Stimulated activated CD8-positive, alpha-beta memory T cell treated with anti-CD3 and anti-CD28 coated beads, Interleukin-7, amount 100 ng/mL, for 4 hours (primary cell): ENCODE measurements around the gene CA9.

Experiments
- DNase-seq, 2 donors: peaks; one replicate each; pipeline ENCODE4 v3.0.0-alpha.2; 2020; ENCODE audit warnings: low read depth in 2 of 2

CA9 gene

GRCh38 chr9:35651956-35652828 is 21.5 kb upstream of the CA9 start:
- no peak for DNase-seq

GRCh38 chr9:35652829-35653209 is 20.9 kb upstream of the CA9 start:
- DNase-seq: no peak

GRCh38 chr9:35653611-35654010 is 20.1 kb upstream of the CA9 start:
- no peak for DNase-seq

- DNase-seq: no peak
These were observed 17.4 kb upstream of the CA9 start for GRCh38 chr9:35656348-35656747.

GRCh38 chr9:35656831-35657545 is 16.7 kb upstream of the CA9 start:
- no peak for DNase-seq

GRCh38 chr9:35657546-35658136 is 16.1 kb upstream of the CA9 start, which contains the start of gene RMRP:
RMRP (minus strand) TSS chr9:35658019.
- DNase-seq: peak; percentile 92 to 94

- peak; percentile 58 to 77 for DNase-seq
These were observed 15.4 kb upstream of the CA9 start, which contains the start of gene CCDC107 for GRCh38 chr9:35658137-35658967. CCDC107 (plus strand) TSS chr9:35658292; CDS start chr9:35658380, 88 bp downstream.

GRCh38 chr9:35658968-35659220 is 14.8 kb upstream of the CA9 start:
- no peak for DNase-seq

- DNase-seq: no peak
These were observed 14.4 kb upstream of the CA9 start for GRCh38 chr9:35659340-35659739.

GRCh38 chr9:35660966-35661415 is 12.7 kb upstream of the CA9 start:
- DNase-seq: no peak

GRCh38 chr9:35661756-35662350 is 11.9 kb upstream of the CA9 start:
- DNase-seq: no peak

GRCh38 chr9:35662437-35662836 is 11.3 kb upstream of the CA9 start:
- DNase-seq: no peak

- peak in 1 of 2 donors; percentile 55 for DNase-seq
These were observed 8.9 kb upstream of the CA9 start, which contains the start of gene ARHGEF39 for GRCh38 chr9:35664531-35665470. ARHGEF39 (minus strand) TSS chr9:35665195; CDS start chr9:35665169, 26 bp downstream.

- no peak for DNase-seq
These were observed 8.3 kb upstream of the CA9 start for GRCh38 chr9:35665471-35665818.

- DNase-seq: no peak
These were observed 7.7 kb upstream of the CA9 start for GRCh38 chr9:35666045-35666444.

GRCh38 chr9:35666549-35666948 is 7.2 kb upstream of the CA9 start:
- DNase-seq: no peak

GRCh38 chr9:35667939-35668338 is 5.8 kb upstream of the CA9 start:
- no peak for DNase-seq

- DNase-seq: no peak
These were observed 4.2 kb upstream of the CA9 start for GRCh38 chr9:35669331-35670145.

GRCh38 chr9:35674025-35674361 is 265 bp downstream of the CA9 start:
- no peak for DNase-seq

- DNase-seq: no peak
These were observed 1.5 kb downstream of the CA9 start for GRCh38 chr9:35675204-35675603.
